ENCODE data around the gene PRPF6.

PRPF6 gene

GRCh38 chr20:64049060-64049877, 68.3 kb downstream of the PRPF6 start, which contains the start of gene SOX18:
SOX18 (minus strand) TSS chr20:64049639; CDS start chr20:64049516, 123 bp downstream.
- peak in 1 of 3 experiments; percentile 44 for DNase-seq (ENCODE audit: low read depth in 3 of 3)

DNA sequence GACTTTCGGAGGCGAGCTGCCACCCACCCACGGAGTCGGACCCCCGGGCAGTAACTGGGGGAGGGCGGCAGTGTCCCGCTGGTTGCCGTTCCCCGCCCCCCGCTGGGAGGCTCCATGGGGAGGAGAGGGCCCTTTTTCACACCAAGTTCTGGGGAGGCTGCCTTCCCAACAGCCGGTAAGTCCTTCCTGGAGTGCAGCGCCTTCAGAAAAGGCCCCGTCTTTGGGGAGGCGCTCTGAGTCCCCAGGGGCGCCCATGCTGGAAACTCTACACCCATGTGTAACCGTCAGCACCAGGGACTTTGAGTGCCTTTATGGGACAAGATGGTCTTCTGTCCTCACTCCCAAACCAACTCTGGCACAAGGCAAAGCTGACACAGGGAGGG, 68.9 kb downstream of the PRPF6 start:
- DNase-seq (ENCODE audit: low read depth in 3 of 3) = no peak

GRCh38 chr20:64050261-64051032, 69.5 kb downstream of the PRPF6 start:
- DNase-seq (ENCODE audit: low read depth in 3 of 3) = no peak

GRCh38 chr20:64051033-64051452, 70.1 kb downstream of the PRPF6 start:
- no peak for DNase-seq (ENCODE audit: low read depth in 3 of 3)

GRCh38 chr20:64051561-64052325, 70.8 kb downstream of the PRPF6 start:
- DNase-seq (ENCODE audit: low read depth in 3 of 3) = no peak

DNA sequence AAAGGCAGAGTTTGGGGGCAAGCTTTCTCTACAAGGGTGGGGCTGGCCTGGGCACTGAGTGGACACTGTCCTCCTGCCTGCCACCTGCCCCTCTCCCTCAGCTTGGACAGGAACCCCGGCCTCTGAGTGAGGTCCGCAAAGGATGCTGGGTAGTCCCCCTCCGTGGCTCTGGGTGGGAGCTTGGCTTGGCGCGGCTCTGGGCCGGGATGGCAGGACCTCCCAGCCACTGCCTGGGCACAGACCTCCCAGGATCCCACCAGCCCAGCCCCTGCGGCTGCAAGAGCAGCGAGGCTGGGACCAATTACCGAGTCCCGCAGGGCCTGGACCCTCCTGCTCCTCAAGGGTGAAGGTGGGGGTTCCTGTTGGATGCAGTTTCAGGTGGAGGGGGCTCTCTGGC, 71.4 kb downstream of the PRPF6 start:
- no peak for DNase-seq (ENCODE audit: low read depth in 3 of 3)

GRCh38 chr20:64052987-64053840, 72.3 kb downstream of the PRPF6 start:
- DNase-seq (ENCODE audit: low read depth in 3 of 3) = no peak

GRCh38 chr20:64053841-64054661, 73.1 kb downstream of the PRPF6 start:
- DNase-seq (ENCODE audit: low read depth in 3 of 3) = no peak

DNA sequence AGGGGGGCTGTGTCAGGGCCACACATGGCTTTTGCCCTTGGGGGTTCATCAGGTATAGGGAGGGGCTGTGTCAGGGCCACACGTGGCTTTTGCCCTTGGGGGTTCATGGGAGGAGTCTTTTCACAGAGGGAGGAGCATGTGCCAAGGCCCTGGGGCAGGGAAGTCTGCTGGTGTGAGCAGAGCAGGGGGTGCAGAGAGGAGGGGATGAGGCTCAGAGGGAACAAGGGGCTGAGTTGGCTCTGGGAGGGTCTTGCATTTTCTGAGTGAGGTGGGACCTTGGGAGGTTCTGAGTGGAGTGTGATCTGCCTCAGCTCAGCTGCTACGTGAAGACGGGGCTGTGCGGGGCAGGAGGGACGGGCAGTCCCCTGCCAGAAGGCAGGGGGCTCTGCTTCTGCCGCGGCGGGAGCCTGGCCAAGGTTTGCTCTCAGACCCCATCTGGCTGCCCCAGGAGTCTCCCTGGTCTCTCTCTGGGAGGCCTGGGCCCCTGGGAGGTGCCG, 74.5 kb downstream of the PRPF6 start:
- no peak for DNase-seq (ENCODE audit: low read depth in 3 of 3)

DNA sequence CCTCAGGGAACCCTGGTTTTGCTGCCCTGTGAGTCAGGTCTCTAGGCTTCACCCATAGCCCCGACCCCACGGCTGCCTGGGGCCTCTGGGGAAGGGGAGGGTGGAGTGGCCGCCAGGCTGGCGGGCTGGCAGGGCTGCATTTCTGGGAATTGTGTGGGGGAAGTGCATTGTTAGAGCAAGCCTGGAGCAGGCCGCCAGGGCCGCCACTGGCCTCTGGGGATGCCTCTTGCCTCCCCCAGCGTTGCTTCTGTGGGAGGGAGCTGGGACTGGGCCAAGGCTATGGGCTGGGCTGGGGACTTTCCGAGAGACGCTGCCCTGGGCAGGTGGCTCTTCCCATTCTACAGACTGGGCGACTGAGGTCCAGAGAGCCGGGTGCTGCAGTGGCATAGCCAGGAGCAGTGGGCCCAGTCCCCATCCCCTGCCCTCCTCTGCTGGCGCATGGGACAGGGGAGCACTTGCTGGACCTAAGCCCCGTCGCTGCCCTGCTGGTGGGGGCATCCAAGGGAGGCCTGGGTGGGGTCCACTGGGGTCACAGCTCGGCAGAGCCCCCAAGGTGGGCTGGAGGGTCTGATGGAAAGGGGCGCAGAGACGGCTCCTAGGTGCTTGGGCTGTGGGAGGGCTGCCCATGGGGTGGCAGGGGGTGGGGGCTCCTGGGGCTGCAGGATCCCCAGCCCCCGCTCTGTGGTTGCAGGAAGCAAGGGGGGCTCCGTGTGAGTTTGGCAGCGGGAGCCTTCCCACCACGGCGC, 75.1 kb downstream of the PRPF6 start:
- DNase-seq (ENCODE audit: low read depth in 3 of 3) = no peak

GRCh38 chr20:64056639-64056888, 75.6 kb downstream of the PRPF6 start:
- no peak for DNase-seq (ENCODE audit: low read depth in 3 of 3)

- no peak for DNase-seq (ENCODE audit: low read depth in 3 of 3)
These were observed 76.1 kb downstream of the PRPF6 start for GRCh38 chr20:64056889-64057627.

DNA sequence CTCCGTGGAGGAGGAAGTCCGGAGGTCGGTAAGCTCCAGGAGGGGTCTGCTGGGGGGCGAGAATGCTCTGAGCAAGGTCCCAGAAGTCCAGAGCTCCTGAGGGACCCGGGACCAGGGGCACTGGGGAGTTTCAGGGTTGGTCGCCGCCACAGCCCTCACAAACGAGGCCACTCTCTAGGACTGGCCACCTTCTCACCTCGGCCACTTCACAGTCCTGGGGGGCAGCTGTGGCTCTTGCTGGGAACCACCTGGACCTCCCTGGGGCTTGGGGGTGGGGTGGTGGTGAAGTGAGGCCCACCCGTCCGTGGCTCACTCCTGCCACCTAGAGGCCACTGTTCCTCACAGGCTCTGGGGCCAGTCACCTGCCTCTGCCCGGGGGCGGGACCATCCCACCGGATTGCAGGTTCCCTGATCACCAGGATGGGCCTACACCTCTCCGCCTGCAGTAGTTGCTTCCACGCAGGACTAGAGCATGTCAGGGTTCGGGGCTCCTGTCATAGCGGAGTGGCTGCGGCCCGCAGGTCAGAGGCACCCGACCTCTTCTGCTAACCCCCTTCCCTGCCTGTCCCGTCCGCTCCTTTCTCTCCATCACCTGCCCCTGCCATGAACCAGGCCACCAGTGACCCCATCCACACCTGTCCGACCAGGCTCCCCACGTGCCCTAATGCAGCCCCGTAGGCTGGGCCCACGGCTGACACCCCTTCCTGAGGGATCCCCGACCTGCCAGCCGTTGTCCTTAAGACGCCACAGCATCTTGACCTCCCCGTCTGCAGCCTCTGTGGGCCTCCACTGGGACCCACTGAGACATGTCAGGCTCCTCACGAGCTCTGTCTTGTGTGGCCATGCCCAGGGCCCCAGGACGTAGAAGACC, 76.9 kb downstream of the PRPF6 start:
- peak; percentile 64 to 83 (median 74) for DNase-seq (ENCODE audit: low read depth in 3 of 3)

DNA sequence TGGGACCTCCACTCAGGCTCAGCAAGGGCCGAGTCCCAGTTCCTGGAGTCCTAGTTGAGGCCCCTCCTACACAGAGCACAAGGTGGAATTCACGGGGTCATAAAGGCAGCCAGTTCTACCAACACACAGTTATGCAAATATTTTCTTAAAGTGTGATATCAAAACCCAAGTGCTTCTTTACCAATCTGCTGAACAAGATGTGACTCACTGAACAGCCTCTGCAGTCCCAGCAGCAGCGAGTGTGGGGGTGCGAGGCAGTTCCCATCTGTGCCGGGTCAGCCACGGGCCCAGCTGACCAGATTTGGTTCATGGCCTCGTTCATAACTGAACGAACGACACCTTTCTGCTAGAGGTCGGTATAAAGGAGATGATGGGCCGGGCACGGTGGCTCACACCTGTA, 77.6 kb downstream of the PRPF6 start:
- DNase-seq (ENCODE audit: low read depth in 3 of 3) = no peak

GRCh38 chr20:64062276-64062595, 81.3 kb downstream of the PRPF6 start:
- no peak for DNase-seq (ENCODE audit: low read depth in 3 of 3)

DNA sequence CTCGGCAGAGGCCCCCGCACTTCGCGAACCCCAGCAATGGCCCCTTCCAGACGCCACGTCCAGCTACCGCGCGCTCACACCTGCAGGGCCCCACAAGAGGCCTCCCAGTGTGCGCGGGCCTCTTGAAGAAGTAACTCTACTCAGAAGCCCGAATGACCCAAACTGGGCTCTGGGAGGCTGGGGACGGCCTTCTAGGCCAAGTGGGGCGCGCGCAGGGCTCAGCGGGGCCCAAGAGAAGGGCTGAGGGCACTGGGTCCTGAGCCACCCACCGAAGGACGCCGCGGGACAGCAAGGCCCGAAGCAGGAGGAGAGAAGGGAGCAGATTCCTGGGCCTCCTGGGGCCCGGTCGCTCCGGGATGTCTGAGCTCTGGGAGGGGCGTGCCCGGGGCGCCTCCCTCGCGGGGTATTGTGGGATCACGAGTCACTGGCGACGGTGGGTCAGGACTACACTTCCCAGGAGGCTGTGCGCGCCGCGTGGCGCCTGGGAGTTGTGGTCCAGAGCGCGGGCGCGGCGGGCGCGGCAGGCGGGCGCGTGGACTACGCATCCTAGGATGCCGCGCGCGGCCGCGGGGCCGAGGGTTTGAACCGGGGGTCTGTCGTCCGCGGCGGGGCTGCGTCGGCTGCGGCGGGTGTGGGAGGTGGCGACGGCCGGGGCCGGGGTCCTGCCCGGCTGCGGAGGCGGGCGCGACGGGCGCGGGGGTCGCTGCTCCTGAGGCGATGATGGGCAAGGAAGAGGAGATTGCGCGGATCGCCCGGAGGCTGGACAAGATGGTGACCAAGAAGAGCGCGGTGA, 81.9 kb downstream of the PRPF6 start, which contains the start of gene TCEA2:
TSS of gene TCEA2 (plus strand) at position 603 of the 793 bp plus-strand sequence. CDS start at position 718, 115 bp downstream.
- peak; percentile 91 to 96 (median 93) for DNase-seq (ENCODE audit: low read depth in 3 of 3)
